Peyer's patch (tissue), 4 donors: Measurements from ENCODE around the gene DLGAP4. TPM values are rescaled to one million over a fixed set of nuclear protein-coding genes. Genes with fewer than 3 reads are reported as not detected.
A peak's percentile ranks its signal among the peaks of the same experiment; 100 is the strongest.

ENCODE experiments used
- DNase-seq, 3 donors: peaks; one replicate each; pipeline ENCODE4 v3.0.0-alpha.2; 2017 to 2019
- H3K27ac ChIP-seq, 4 donors: fragments of 200-600 bp; sonication (generic); one replicate each; pipeline ENCODE4 v1.5.1; 2016 to 2019
- H3K27me3 ChIP-seq, 2 donors: fragments of 200-600 bp; sonication (generic); one replicate each; pipeline ENCODE4 v1.5.1; 2019
- H3K36me3 ChIP-seq, 3 donors: fragments of 200-600 bp; sonication (generic); one replicate each; pipeline ENCODE4 v1.5.1; 2016 to 2019
- H3K4me1 ChIP-seq, 4 donors: fragments of 200-600 bp; sonication (generic); one replicate each; pipeline ENCODE4 v1.5.1; 2016 to 2019
- H3K4me3 ChIP-seq, 4 donors: fragments of 200-600 bp; sonication (generic); 1 replicate in 3 of 4; 2 replicates in 1 of 4; pipeline ENCODE4 v1.5.1; 2016 to 2019; ENCODE audit warnings: mild to moderate bottlenecking in 1 of 4
- H3K9me3 ChIP-seq, 4 donors: fragments of 200-600 bp; sonication (generic); one replicate each; pipeline ENCODE4 v1.5.1; 2016 to 2019; ENCODE audit warnings: mild to moderate bottlenecking in 1 of 4
- POLR2A ChIP-seq, 2 donors: fragments of 450-650 bp; IDR thresholded peaks; one replicate each; pipeline ENCODE4 v1.5.1; 2017; ENCODE audit warnings: antibody characterized with exemption in 2 of 2, mild to moderate bottlenecking in 2 of 2, moderate library complexity in 2 of 2
- total RNA-seq, 4 donors: library from RNA; depleted of rRNA; stranded (reverse); fragments of >200 nt; gene quantifications; one replicate each; pipeline ENCODE4 v1.1.0, GENCODE V29; 2016
- TF ChIP-seq, protein P1 (sequence below), 6 experiments: fragments of 450-650 bp in 4 of 6; fragments of 200-600 bp in 2 of 6; sonication (generic) in 1 of 6; IDR thresholded peaks; one replicate each; pipeline ENCODE4 v1.5.1; 2017 to 2019; ENCODE audit warnings: antibody characterized with exemption in 6 of 6, mild to moderate bottlenecking in 3 of 6, moderate library complexity in 1 of 6

The DLGAP4 gene, protein sequence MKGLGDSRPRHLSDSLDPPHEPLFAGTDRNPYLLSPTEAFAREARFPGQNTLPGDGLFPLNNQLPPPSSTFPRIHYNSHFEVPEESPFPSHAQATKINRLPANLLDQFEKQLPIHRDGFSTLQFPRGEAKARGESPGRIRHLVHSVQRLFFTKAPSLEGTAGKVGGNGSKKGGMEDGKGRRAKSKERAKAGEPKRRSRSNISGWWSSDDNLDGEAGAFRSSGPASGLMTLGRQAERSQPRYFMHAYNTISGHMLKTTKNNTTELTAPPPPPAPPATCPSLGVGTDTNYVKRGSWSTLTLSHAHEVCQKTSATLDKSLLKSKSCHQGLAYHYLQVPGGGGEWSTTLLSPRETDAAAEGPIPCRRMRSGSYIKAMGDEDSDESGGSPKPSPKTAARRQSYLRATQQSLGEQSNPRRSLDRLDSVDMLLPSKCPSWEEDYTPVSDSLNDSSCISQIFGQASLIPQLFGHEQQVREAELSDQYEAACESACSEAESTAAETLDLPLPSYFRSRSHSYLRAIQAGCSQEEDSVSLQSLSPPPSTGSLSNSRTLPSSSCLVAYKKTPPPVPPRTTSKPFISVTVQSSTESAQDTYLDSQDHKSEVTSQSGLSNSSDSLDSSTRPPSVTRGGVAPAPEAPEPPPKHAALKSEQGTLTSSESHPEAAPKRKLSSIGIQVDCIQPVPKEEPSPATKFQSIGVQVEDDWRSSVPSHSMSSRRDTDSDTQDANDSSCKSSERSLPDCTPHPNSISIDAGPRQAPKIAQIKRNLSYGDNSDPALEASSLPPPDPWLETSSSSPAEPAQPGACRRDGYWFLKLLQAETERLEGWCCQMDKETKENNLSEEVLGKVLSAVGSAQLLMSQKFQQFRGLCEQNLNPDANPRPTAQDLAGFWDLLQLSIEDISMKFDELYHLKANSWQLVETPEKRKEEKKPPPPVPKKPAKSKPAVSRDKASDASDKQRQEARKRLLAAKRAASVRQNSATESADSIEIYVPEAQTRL
- 10 to 100 TPM; 44.5 to 70.1 (median 59.0) TPM for total RNA-seq

DNA sequence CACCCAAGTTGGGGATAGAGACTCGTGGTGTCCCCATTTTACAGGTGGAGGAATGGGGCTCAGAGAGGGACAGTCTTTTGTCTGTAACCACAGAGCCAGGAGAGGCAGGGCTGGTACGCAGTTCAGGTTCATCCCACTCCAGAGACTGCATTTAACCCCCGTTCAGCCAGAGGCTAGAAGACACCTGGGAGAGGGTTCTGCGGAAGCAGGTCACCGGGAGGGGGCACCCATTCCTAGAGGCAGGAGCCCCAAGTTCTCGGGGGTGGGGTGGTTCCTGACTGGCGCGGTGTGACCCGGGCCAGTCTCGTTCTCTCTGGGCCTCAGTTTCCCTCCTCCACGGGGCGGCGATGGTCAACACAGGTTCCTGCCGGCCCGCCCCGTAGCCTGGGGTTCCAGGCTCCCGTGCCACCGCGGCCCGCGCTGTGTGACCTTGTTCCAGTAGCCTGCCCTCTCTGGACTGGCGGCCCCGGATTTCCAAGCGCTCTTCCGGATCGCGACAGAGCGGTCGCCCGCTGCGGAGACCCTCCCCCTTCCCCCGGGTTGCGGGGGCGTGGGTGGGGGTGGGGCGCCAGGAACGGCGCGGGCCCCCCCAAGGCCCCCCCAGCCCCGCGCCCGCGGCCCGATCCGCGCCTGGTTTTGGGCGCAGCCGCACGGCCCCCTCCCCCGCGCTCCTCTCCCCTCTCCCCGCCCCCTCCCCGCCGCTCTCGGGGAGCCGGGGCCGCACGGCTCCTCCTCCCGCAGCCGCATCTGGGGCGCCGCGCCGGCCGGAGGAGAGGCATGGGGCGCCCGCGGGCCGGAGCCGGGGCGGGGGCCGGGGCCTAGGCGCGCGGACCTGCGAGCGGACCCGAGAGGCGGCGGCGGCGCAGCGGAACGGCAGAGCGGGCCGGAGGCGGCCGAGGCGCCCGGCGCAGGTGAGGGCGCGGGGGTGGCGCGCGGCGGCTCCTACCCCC lies at the start of gene DLGAP4:
Gene DLGAP4 (plus strand): TSS at position 738 of the 950 bp plus-strand sequence. CDS start 125,379 bp downstream, outside the sequence.
- H3K4me1 ChIP-seq = peaks cover 0 to 13% (median 10%) of the 10 kb centered on the region in 4 donors
- H3K27ac ChIP-seq = no peak within 1 kb of the TSS
- peaks cover 0 to 32% of the 10 kb centered on the region in 2 donors for H3K27me3 ChIP-seq
- no peaks in the 10 kb centered on the region for H3K9me3 ChIP-seq
- no peak for DNase-seq
- peak within 1 kb of the TSS in 3 of 4 donors; percentile 30 to 39 (median 36) for H3K4me3 ChIP-seq
- no peak for TF ChIP-seq POLR2A (IDR thresholded peaks at IDR 0.05)
- TF ChIP-seq, protein P1, sequence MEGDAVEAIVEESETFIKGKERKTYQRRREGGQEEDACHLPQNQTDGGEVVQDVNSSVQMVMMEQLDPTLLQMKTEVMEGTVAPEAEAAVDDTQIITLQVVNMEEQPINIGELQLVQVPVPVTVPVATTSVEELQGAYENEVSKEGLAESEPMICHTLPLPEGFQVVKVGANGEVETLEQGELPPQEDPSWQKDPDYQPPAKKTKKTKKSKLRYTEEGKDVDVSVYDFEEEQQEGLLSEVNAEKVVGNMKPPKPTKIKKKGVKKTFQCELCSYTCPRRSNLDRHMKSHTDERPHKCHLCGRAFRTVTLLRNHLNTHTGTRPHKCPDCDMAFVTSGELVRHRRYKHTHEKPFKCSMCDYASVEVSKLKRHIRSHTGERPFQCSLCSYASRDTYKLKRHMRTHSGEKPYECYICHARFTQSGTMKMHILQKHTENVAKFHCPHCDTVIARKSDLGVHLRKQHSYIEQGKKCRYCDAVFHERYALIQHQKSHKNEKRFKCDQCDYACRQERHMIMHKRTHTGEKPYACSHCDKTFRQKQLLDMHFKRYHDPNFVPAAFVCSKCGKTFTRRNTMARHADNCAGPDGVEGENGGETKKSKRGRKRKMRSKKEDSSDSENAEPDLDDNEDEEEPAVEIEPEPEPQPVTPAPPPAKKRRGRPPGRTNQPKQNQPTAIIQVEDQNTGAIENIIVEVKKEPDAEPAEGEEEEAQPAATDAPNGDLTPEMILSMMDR (IDR thresholded peaks at IDR 0.05) = no peak
- no peaks in the 10 kb centered on the region for H3K36me3 ChIP-seq

DNA sequence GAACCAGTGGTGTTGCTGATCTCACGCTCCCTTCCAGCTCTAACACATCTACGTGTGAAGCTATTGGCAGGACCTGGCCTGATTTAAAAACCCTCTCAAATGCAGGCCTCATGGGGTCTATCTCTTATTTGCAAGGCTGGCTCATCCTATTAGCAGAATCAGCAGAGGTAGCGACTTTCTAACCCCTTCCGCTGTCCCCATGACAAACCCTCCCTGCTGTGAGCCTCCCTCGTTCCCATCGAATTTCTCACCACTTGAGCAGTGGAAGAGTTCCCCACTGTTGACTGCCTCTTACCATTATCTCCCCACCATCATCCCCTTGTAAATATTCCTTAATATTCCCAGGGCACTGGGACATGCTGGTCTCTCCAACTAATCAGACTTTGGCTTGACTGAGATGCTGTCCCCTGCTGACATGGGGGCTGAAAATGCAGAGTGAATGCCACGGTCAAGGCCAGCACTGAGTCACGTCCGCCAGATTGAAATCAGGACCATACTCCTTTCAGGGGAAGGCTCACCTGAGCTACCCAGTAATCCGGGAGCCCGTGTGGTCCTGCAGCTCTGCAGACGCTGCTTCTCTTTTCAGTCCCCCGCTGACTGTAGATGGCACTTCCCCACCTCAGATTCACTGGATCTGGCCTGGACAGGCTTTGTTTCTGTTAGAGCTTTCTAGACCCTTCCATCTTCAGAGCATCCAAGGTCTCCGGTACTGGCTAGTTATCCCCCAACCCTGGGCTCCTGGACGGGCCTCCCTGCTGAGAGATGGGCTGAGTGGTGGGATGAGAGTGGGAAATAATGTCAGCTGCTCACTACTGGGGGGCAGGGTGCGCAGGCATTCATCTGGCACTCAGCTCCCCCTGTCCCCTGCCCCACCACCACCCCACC lies 46.7 kb upstream of the DLGAP4 start:
- no peak overlapping the region for H3K4me3 ChIP-seq
- peaks cover 0 to 21% (median 0%) of the 10 kb centered on the region in 3 donors for H3K36me3 ChIP-seq
- no peak overlapping the region for H3K27ac ChIP-seq
- no peaks in the 10 kb centered on the region for H3K4me1 ChIP-seq
- no peaks in the 10 kb centered on the region for H3K27me3 ChIP-seq
- TF ChIP-seq POLR2A (IDR thresholded peaks at IDR 0.05) = no peak
- TF ChIP-seq, protein P1 (IDR thresholded peaks at IDR 0.05) = no peak
- DNase-seq = no peak
- no peaks in the 10 kb centered on the region for H3K9me3 ChIP-seq

DNA sequence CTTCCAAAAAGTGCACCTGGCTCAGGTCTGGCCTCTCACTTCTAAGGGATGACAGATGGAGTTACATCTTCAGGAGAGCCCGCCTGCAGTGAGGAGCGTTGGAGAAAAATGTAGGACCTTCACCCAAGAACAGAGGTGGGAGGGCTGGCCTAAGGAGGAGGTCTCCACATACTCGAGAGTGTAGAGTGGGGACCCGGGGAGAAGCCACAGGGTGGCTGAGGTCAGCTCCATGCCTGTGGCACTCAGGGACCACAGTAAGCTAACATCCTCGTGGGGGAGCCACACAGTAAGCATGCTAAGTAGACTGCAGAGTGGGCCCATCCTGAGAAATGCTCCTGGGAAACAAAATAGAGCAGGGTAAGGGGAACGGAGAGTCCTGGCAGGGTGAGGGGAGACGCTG lies 45.8 kb upstream of the DLGAP4 start:
- TF ChIP-seq, protein P1 (IDR thresholded peaks at IDR 0.05) = no peak
- TF ChIP-seq POLR2A (IDR thresholded peaks at IDR 0.05) = no peak
- no peaks in the 10 kb centered on the region for H3K9me3 ChIP-seq
- DNase-seq = peak in 1 of 3 donors; percentile 2
- peaks cover 0 to 12% (median 0%) of the 10 kb centered on the region in 3 donors for H3K36me3 ChIP-seq
- no peaks in the 10 kb centered on the region for H3K27me3 ChIP-seq
- H3K4me1 ChIP-seq = no peaks in the 10 kb centered on the region
- H3K27ac ChIP-seq = no peak overlapping the region
- H3K4me3 ChIP-seq = no peak overlapping the region

DNA sequence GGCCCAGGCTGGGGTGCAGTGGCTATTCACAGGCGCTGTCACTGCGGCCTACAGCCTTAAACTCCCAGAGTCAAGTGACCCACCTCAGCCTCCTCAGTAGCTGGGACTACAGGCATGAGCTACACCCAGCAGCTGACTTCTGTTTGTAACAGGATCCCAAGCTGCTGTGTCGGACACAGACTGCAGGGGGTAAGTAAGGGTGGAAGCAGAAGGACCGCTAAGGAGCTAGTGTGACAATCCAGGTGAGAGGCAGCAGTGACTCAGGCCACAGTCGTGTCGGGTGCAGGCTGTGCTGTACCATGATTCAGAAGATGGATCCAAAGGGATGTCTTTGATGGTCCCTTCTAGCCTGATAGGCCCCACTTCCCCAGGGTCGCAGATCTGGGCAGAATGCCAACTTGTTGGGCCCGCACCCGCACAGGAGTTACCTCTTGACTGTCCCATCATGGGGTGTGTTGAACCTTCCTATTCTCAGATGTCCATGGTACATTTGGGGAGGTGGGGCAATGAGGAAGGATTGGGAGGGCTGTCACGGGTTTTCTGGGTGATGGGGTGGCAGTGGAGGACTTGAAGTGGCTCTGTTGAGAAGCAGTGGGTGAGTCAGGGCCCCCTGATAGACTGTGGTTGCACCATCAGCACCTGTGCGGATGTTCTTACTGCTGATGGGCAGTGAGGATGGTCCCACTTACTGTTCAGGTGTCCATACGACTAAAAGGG lies 44.6 kb upstream of the DLGAP4 start:
- H3K27ac ChIP-seq = no peak overlapping the region
- H3K36me3 ChIP-seq = no peaks in the 10 kb centered on the region
- TF ChIP-seq, protein P1 (IDR thresholded peaks at IDR 0.05) = no peak
- TF ChIP-seq POLR2A (IDR thresholded peaks at IDR 0.05) = no peak
- H3K27me3 ChIP-seq = no peaks in the 10 kb centered on the region
- H3K4me1 ChIP-seq = no peaks in the 10 kb centered on the region
- H3K9me3 ChIP-seq = no peaks in the 10 kb centered on the region
- peak in 1 of 3 donors; percentile 41 for DNase-seq
- H3K4me3 ChIP-seq = no peak overlapping the region
